ENCODE results near the gene PDZRN4. TPM values are rescaled to one million over a fixed set of nuclear protein-coding genes. Genes with fewer than 3 reads are reported as not detected.
"Not testable (repeated sequence)": the region's sequence is repeated elsewhere in the genome, so short reads cannot be mapped to it uniquely, and the experiment has no call there.

PDZRN4 gene
- polyA plus RNA-seq, 3 donors: not detected

DNA sequence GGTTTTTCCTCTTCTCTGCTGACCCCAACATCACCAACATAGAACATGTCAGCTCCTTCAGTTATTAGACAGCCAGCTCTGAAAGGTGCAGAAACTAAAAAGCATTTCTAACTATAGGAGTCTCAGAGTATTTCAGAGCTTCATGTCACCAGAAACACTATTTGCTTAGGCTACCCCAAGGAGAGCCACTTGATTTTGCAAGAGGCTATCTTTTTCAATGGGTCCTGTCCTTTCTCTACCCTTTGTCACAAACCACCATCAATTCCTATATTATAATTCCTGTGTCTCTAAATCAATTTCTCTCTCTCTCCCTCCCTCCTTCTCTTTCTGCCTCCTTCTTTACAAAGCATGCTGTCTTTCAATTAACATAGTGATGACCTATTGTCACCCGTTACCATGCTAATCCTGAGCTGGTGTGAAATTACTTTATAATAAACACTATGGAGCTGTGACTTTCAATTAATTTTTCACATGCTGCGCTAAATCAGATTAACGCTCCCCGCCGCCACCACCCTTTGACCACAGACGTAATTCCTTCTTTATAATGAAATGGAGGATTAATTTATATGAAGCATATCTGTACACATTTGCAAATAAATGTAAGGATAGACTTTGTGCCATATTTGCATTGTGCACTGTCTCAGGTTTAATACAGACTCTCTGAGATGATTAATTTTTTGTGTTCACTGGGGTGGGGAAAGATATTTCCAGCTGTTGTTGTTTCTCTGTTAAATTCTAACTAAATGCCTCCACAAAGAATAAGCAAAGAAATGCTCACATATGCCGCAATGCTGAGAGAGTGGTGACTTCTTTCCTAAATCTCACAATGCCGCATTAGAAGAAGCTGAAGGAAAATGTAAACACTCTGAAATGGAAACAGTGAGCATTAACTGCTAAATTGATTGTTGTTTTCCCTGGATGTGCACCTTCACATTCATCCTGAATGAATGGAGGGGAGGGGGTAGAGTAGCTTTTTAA is 418.6 kb downstream of the PDZRN4 start:
- intact Hi-C loops (cut with micrococcal nuclease): no loop called here
- H3K4me3 Mint-ChIP-seq: no peak overlapping the region
- H3K27ac Mint-ChIP-seq: no peak overlapping the region
- no peak overlapping the region for H3K27ac ChIP-seq (ENCODE audit: low read depth in 1 of 2, low read length in 2 of 2)
- H3K4me1 Mint-ChIP-seq: peaks cover 3% of the 10 kb centered on the region
- H3K79me2 ChIP-seq (ENCODE audit: insufficient read depth, low read length): no peaks in the 10 kb centered on the region
- H3K4me3 ChIP-seq (replicated peaks in 1 of 3; ENCODE audit: low read depth in 2 of 3, low read length in 3 of 3): no peak overlapping the region
- no peaks in the 10 kb centered on the region for H3K27me3 ChIP-seq (ENCODE audit: control insufficient read depth in 2 of 2, insufficient read depth in 2 of 2, low read length in 2 of 2)
- no peak overlapping the region for H3K9ac ChIP-seq (ENCODE audit: insufficient read depth, low read length, poor library complexity, severe bottlenecking)
- peaks cover 0 to 2% of the 10 kb centered on the region in 2 donors for H3K36me3 Mint-ChIP-seq
- no CpG with 5 or more reads among the region's 8 CpGs for WGBS (ENCODE audit: insufficient coverage)
- H3K4me2 ChIP-seq (replicated peaks; ENCODE audit: extremely low read depth, low read length, poor library complexity, severe bottlenecking): no peak overlapping the region
- no peak for DNase-seq
- H3K9me3 ChIP-seq (replicated peaks in 1 of 2; ENCODE audit: control insufficient read depth in 1 of 2, insufficient read depth in 1 of 2, low read length in 2 of 2): peaks cover 5 to 7% of the 10 kb centered on the region in 2 donors
- no peaks in the 10 kb centered on the region for H4K20me1 ChIP-seq (ENCODE audit: insufficient read depth, low read length)
- H3K36me3 ChIP-seq (replicated peaks in 1 of 2; ENCODE audit: control insufficient read depth in 1 of 2, insufficient read depth in 2 of 2, low read length in 2 of 2): no peaks in the 10 kb centered on the region
- H2AFZ ChIP-seq (ENCODE audit: insufficient read depth, low read depth, low read length, poor library complexity, severe bottlenecking): no peak overlapping the region
- peaks cover 0 to 3% (median 0%) of the 10 kb centered on the region in 3 donors for H3K27me3 Mint-ChIP-seq (ENCODE audit: low read depth in 3 of 3)
- H3K9me3 Mint-ChIP-seq: peaks cover 5 to 7% (median 6%) of the 10 kb centered on the region in 7 donors
- TF ChIP-seq, protein P1, sequence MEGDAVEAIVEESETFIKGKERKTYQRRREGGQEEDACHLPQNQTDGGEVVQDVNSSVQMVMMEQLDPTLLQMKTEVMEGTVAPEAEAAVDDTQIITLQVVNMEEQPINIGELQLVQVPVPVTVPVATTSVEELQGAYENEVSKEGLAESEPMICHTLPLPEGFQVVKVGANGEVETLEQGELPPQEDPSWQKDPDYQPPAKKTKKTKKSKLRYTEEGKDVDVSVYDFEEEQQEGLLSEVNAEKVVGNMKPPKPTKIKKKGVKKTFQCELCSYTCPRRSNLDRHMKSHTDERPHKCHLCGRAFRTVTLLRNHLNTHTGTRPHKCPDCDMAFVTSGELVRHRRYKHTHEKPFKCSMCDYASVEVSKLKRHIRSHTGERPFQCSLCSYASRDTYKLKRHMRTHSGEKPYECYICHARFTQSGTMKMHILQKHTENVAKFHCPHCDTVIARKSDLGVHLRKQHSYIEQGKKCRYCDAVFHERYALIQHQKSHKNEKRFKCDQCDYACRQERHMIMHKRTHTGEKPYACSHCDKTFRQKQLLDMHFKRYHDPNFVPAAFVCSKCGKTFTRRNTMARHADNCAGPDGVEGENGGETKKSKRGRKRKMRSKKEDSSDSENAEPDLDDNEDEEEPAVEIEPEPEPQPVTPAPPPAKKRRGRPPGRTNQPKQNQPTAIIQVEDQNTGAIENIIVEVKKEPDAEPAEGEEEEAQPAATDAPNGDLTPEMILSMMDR (IDR thresholded peaks at IDR 0.05): no peak
- peaks cover 23 to 26% of the 10 kb centered on the region in 2 donors for H3K4me1 ChIP-seq (ENCODE audit: control insufficient read depth in 1 of 2, insufficient read depth in 2 of 2, low read length in 2 of 2)

DNA sequence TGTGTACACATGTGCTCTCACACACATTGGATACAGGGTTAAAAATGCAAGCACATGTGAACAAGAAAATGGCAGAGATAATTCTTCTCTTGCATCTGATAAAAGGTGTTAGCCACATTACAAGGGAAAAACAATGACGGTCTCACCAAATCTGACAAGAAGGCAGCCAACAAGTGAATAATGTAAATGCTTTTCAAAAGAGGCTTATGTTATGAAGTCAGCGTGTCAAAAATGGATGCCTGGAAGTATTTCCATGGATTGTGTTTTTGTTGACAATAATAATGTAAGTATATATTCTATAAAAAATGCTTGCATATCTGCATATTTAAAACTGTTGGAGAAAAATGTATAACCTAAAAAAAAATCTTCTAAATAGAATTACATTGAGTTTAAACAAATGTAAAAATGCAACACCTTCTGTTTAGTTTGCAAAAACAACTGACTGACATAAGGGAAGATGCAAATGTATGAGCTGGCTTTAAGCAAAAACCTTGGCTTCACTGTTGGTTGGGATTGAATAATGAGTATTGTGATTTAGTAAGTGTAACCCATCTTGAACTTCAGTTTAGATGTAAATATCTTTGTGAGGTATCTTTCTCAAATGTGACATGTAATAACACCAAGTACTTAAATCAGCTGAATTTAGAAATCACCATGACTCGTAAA is 424.9 kb downstream of the PDZRN4 start:
- Mint-ChIP-seq H3K27ac (no peak overlapping the region), H3K4me3 (no peak overlapping the region), H3K9me3 (peaks cover 5 to 19% (median 9%) of the 10 kb centered on the region in 7 donors), H3K27me3 (ENCODE audit: low read depth in 3 of 3) (peaks cover 0 to 1% (median 0%) of the 10 kb centered on the region in 3 donors), H3K4me1 (peaks cover 3% of the 10 kb centered on the region), H3K36me3 (peaks cover 0 to 2% of the 10 kb centered on the region in 2 donors)
- intact Hi-C loops (cut with micrococcal nuclease): no loop called here
- no peak for DNase-seq
- no CpG with 5 or more reads among the region's 3 CpGs for WGBS (ENCODE audit: insufficient coverage)
- Histone ChIP-seq H3K4me3 (replicated peaks in 1 of 3; ENCODE audit: low read depth in 2 of 3, low read length in 3 of 3) (no peak overlapping the region), H3K4me2 (replicated peaks; ENCODE audit: extremely low read depth, low read length, poor library complexity, severe bottlenecking) (no peak overlapping the region), H3K9ac (ENCODE audit: insufficient read depth, low read length, poor library complexity, severe bottlenecking) (no peak overlapping the region), H3K9me3 (replicated peaks in 1 of 2; ENCODE audit: control insufficient read depth in 1 of 2, insufficient read depth in 1 of 2, low read length in 2 of 2) (peaks cover 5 to 7% of the 10 kb centered on the region in 2 donors), H3K79me2 (ENCODE audit: insufficient read depth, low read length) (no peaks in the 10 kb centered on the region), H4K20me1 (ENCODE audit: insufficient read depth, low read length) (no peaks in the 10 kb centered on the region), H3K27me3 (ENCODE audit: control insufficient read depth in 2 of 2, insufficient read depth in 2 of 2, low read length in 2 of 2) (no peaks in the 10 kb centered on the region), H3K27ac (ENCODE audit: low read depth in 1 of 2, low read length in 2 of 2) (no peak overlapping the region), H3K36me3 (replicated peaks in 1 of 2; ENCODE audit: control insufficient read depth in 1 of 2, insufficient read depth in 2 of 2, low read length in 2 of 2) (no peaks in the 10 kb centered on the region), H2AFZ (ENCODE audit: insufficient read depth, low read depth, low read length, poor library complexity, severe bottlenecking) (no peak overlapping the region), H3K4me1 (ENCODE audit: control insufficient read depth in 1 of 2, insufficient read depth in 2 of 2, low read length in 2 of 2) (no peaks in the 10 kb centered on the region)
- TF ChIP-seq, protein P1 (IDR thresholded peaks at IDR 0.05): no peak

DNA sequence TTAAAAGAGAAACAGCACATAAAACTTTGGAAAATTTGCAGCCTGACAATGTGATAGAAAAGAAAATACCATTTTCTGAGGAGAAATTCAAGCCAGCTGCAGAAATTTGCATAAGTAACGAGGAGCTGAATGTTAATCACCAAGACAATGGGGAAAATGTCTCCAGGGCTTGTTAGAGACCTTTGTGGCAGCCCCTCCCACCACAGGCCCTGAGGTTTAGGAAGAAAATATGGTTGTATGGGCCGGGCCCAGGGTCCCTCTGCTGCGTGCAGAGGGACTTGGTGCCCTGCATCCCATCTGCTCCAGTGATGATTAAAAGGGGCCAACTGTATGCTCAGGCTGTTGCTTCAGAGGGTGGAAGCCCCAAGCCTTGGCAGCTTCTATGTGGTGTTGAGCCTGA is 427.1 kb downstream of the PDZRN4 start:
- not testable (repeated sequence) for DNase-seq; H3K27me3 Mint-ChIP-seq (ENCODE audit: low read depth in 3 of 3)
- peaks cover 5 to 19% (median 9%) of the 10 kb centered on the region in 7 donors for H3K9me3 Mint-ChIP-seq

More for the DNA sequence above, 427.1 kb downstream of the PDZRN4 start:
- H3K27me3 ChIP-seq (ENCODE audit: control insufficient read depth in 2 of 2, insufficient read depth in 2 of 2, low read length in 2 of 2); H3K9ac ChIP-seq (ENCODE audit: insufficient read depth, low read length, poor library complexity, severe bottlenecking); H2AFZ ChIP-seq (ENCODE audit: insufficient read depth, low read depth, low read length, poor library complexity, severe bottlenecking); H3K4me3 Mint-ChIP-seq; H3K27ac Mint-ChIP-seq; H3K9me3 ChIP-seq (replicated peaks in 1 of 2; ENCODE audit: control insufficient read depth in 1 of 2, insufficient read depth in 1 of 2, low read length in 2 of 2); H3K4me1 Mint-ChIP-seq; H4K20me1 ChIP-seq (ENCODE audit: insufficient read depth, low read length); H3K36me3 ChIP-seq (replicated peaks in 1 of 2; ENCODE audit: control insufficient read depth in 1 of 2, insufficient read depth in 2 of 2, low read length in 2 of 2); H3K27ac ChIP-seq (ENCODE audit: low read depth in 1 of 2, low read length in 2 of 2); H3K4me1 ChIP-seq (ENCODE audit: control insufficient read depth in 1 of 2, insufficient read depth in 2 of 2, low read length in 2 of 2); H3K4me3 ChIP-seq (replicated peaks in 1 of 3; ENCODE audit: low read depth in 2 of 3, low read length in 3 of 3); H3K36me3 Mint-ChIP-seq; H3K4me2 ChIP-seq (replicated peaks; ENCODE audit: extremely low read depth, low read length, poor library complexity, severe bottlenecking); H3K79me2 ChIP-seq (ENCODE audit: insufficient read depth, low read length); intact Hi-C loops (cut with micrococcal nuclease): not testable (repeated sequence)
- WGBS (ENCODE audit: insufficient coverage): 44% methylated on average over 2 of the region's 3 CpGs

Data from CD14-positive monocyte (primary cell).